Measurements from ENCODE around the gene RANBP17.
"Not testable (repeated sequence)": the region's sequence is repeated elsewhere in the genome, so short reads cannot be mapped to it uniquely, and the experiment has no call there.

The RANBP17 gene

GRCh38 chr5:170941788-170942187, 80.0 kb downstream of the RANBP17 start:
- Histone ChIP-seq H3K36me3 (ENCODE audit: insufficient read depth, low read length) (no peaks in the 10 kb centered on the region), H3K9ac (ENCODE audit: low read depth, low read length) (no peak overlapping the region), H3K4me1 (ENCODE audit: insufficient read depth, low read length) (no peaks in the 10 kb centered on the region), H3K9me3 (ENCODE audit: control insufficient read depth, insufficient read depth, low read length) (no peaks in the 10 kb centered on the region)

- Histone ChIP-seq H3K9me3 (ENCODE audit: control insufficient read depth, insufficient read depth, low read length) (no peaks in the 10 kb centered on the region), H3K4me1 (ENCODE audit: insufficient read depth, low read length) (no peaks in the 10 kb centered on the region), H3K36me3 (ENCODE audit: insufficient read depth, low read length) (no peaks in the 10 kb centered on the region; the same call in 1 of the 2 replicates), H3K9ac (ENCODE audit: low read depth, low read length) (no peak overlapping the region)
Observed at GRCh38 chr5:170945275-170945674, 83.5 kb downstream of the RANBP17 start.

- Histone ChIP-seq H3K36me3 (ENCODE audit: insufficient read depth, low read length) (no peaks in the 10 kb centered on the region), H3K9ac (ENCODE audit: low read depth, low read length) (no peak overlapping the region), H3K4me1 (ENCODE audit: insufficient read depth, low read length) (no peaks in the 10 kb centered on the region), H3K9me3 (ENCODE audit: control insufficient read depth, insufficient read depth, low read length) (no peaks in the 10 kb centered on the region)
Observed at GRCh38 chr5:170960567-170960966, 98.7 kb downstream of the RANBP17 start.

- H3K4me1 ChIP-seq (ENCODE audit: insufficient read depth, low read length) = no peaks in the 10 kb centered on the region
- no peaks in the 10 kb centered on the region for H3K36me3 ChIP-seq (ENCODE audit: insufficient read depth, low read length)
- no peak overlapping the region for H3K9ac ChIP-seq (ENCODE audit: low read depth, low read length)
- H3K9me3 ChIP-seq (ENCODE audit: control insufficient read depth, insufficient read depth, low read length) = no peaks in the 10 kb centered on the region
Observed at GRCh38 chr5:170963521-170963920, 101.7 kb downstream of the RANBP17 start.

- H3K4me1 ChIP-seq (ENCODE audit: insufficient read depth, low read length) = no peaks in the 10 kb centered on the region
- H3K9me3 ChIP-seq (ENCODE audit: control insufficient read depth, insufficient read depth, low read length) = no peaks in the 10 kb centered on the region; the same call in 1 of the 2 replicates
- no peak overlapping the region for H3K9ac ChIP-seq (ENCODE audit: low read depth, low read length)
- no peaks in the 10 kb centered on the region for H3K36me3 ChIP-seq (ENCODE audit: insufficient read depth, low read length)
Observed at GRCh38 chr5:170974461-170974860, 112.6 kb downstream of the RANBP17 start.

GRCh38 chr5:170980261-170980660, 118.4 kb downstream of the RANBP17 start:
- H3K36me3 ChIP-seq (ENCODE audit: insufficient read depth, low read length); H3K9me3 ChIP-seq (ENCODE audit: control insufficient read depth, insufficient read depth, low read length); H3K4me1 ChIP-seq (ENCODE audit: insufficient read depth, low read length); H3K9ac ChIP-seq (ENCODE audit: low read depth, low read length): not testable (repeated sequence)

- H3K9ac ChIP-seq (ENCODE audit: low read depth, low read length) = no peak overlapping the region
- peaks cover 3% of the 10 kb centered on the region; the same call in 1 of the 2 replicates for H3K36me3 ChIP-seq (ENCODE audit: insufficient read depth, low read length)
- no peaks in the 10 kb centered on the region for H3K4me1 ChIP-seq (ENCODE audit: insufficient read depth, low read length)
- H3K9me3 ChIP-seq (ENCODE audit: control insufficient read depth, insufficient read depth, low read length) = peaks cover 5% of the 10 kb centered on the region; the same call in 1 of the 2 replicates
Observed at GRCh38 chr5:170985486-170985885, 123.7 kb downstream of the RANBP17 start.

GRCh38 chr5:170986598-170986997, 124.8 kb downstream of the RANBP17 start:
- Histone ChIP-seq H3K9me3 (ENCODE audit: control insufficient read depth, insufficient read depth, low read length) (0 out of 2 replicates have a peak, but pooled peaks cover under 1% of the 10 kb centered on the region), H3K36me3 (ENCODE audit: insufficient read depth, low read length) (peaks cover 3% of the 10 kb centered on the region; the same call in 1 of the 2 replicates), H3K4me1 (ENCODE audit: insufficient read depth, low read length) (no peaks in the 10 kb centered on the region), H3K9ac (ENCODE audit: low read depth, low read length) (no peak overlapping the region)

GRCh38 chr5:170993476-170993875, 131.7 kb downstream of the RANBP17 start:
- H3K4me1 ChIP-seq (ENCODE audit: insufficient read depth, low read length) = no peaks in the 10 kb centered on the region
- H3K36me3 ChIP-seq (ENCODE audit: insufficient read depth, low read length) = no peaks in the 10 kb centered on the region
- no peaks in the 10 kb centered on the region for H3K9me3 ChIP-seq (ENCODE audit: control insufficient read depth, insufficient read depth, low read length)
- H3K9ac ChIP-seq (ENCODE audit: low read depth, low read length) = no peak overlapping the region

- H3K4me1 ChIP-seq (ENCODE audit: insufficient read depth, low read length) = no peaks in the 10 kb centered on the region
- no peak overlapping the region for H3K9ac ChIP-seq (ENCODE audit: low read depth, low read length)
- no peaks in the 10 kb centered on the region for H3K36me3 ChIP-seq (ENCODE audit: insufficient read depth, low read length)
- no peaks in the 10 kb centered on the region; the same call in 1 of the 2 replicates for H3K9me3 ChIP-seq (ENCODE audit: control insufficient read depth, insufficient read depth, low read length)
Observed at GRCh38 chr5:171010086-171010485, 148.3 kb downstream of the RANBP17 start.

GRCh38 chr5:171010816-171011215, 149.0 kb downstream of the RANBP17 start:
- no peaks in the 10 kb centered on the region for H3K4me1 ChIP-seq (ENCODE audit: insufficient read depth, low read length)
- H3K9me3 ChIP-seq (ENCODE audit: control insufficient read depth, insufficient read depth, low read length) = no peaks in the 10 kb centered on the region; the same call in 1 of the 2 replicates
- H3K9ac ChIP-seq (ENCODE audit: low read depth, low read length) = no peak overlapping the region
- no peaks in the 10 kb centered on the region for H3K36me3 ChIP-seq (ENCODE audit: insufficient read depth, low read length)

GRCh38 chr5:171023508-171023907, 161.7 kb downstream of the RANBP17 start:
- Histone ChIP-seq H3K36me3 (ENCODE audit: insufficient read depth, low read length) (no peaks in the 10 kb centered on the region), H3K9ac (ENCODE audit: low read depth, low read length) (no peak overlapping the region), H3K4me1 (ENCODE audit: insufficient read depth, low read length) (no peaks in the 10 kb centered on the region), H3K9me3 (ENCODE audit: control insufficient read depth, insufficient read depth, low read length) (peaks cover 13% of the 10 kb centered on the region; the same call in 1 of the 2 replicates)

- Histone ChIP-seq H3K9me3 (ENCODE audit: control insufficient read depth, insufficient read depth, low read length) (peaks cover 13% of the 10 kb centered on the region; the same call in 1 of the 2 replicates), H3K4me1 (ENCODE audit: insufficient read depth, low read length) (no peaks in the 10 kb centered on the region), H3K36me3 (ENCODE audit: insufficient read depth, low read length) (no peaks in the 10 kb centered on the region), H3K9ac (ENCODE audit: low read depth, low read length) (no peak overlapping the region)
Observed at GRCh38 chr5:171024084-171024483, 162.3 kb downstream of the RANBP17 start.

GRCh38 chr5:171029401-171029800, 167.6 kb downstream of the RANBP17 start:
- H3K9me3 ChIP-seq (ENCODE audit: control insufficient read depth, insufficient read depth, low read length) = 0 out of 2 replicates have a peak, but pooled peaks cover 5% of the 10 kb centered on the region
- H3K9ac ChIP-seq (ENCODE audit: low read depth, low read length) = no peak overlapping the region
- H3K36me3 ChIP-seq (ENCODE audit: insufficient read depth, low read length) = no peaks in the 10 kb centered on the region
- no peaks in the 10 kb centered on the region for H3K4me1 ChIP-seq (ENCODE audit: insufficient read depth, low read length)

- Histone ChIP-seq H3K4me1 (ENCODE audit: insufficient read depth, low read length) (no peaks in the 10 kb centered on the region), H3K9ac (ENCODE audit: low read depth, low read length) (no peak overlapping the region)
Observed at GRCh38 chr5:171031977-171032376, 170.2 kb downstream of the RANBP17 start.

More at GRCh38 chr5:171031977-171032376, 170.2 kb downstream of the RANBP17 start:
- H3K9me3 ChIP-seq (ENCODE audit: control insufficient read depth, insufficient read depth, low read length) = no peaks in the 10 kb centered on the region
- H3K36me3 ChIP-seq (ENCODE audit: insufficient read depth, low read length) = no peaks in the 10 kb centered on the region
